Immature natural killer cell (primary cell): ENCODE data around the gene ITSN2. TPM values are rescaled to one million over a fixed set of nuclear protein-coding genes. Genes with fewer than 3 reads are reported as not detected.

Source experiments
- DNase-seq, 3 donors: peaks; one replicate each; pipeline ENCODE4 v3.0.0; 2022; ENCODE audit warnings: mixed read lengths in 1 of 3
- H3K27ac Mint-ChIP-seq, 6 donors: one replicate each; pipeline ENCODE4 v1.8.0; 2020; ENCODE audit warnings: mixed read lengths in 6 of 6, mild to moderate bottlenecking in 5 of 6, inconsistent platforms in 4 of 6, moderate library complexity in 3 of 6
- H3K27me3 Mint-ChIP-seq, 3 donors: one replicate each; pipeline ENCODE4 v1.8.0; 2020 to 2021; ENCODE audit warnings: low read depth in 3 of 3, mild to moderate bottlenecking in 3 of 3, mixed read lengths in 3 of 3, moderate library complexity in 3 of 3, inconsistent platforms in 1 of 3
- H3K36me3 Mint-ChIP-seq, 3 donors: one replicate each; pipeline ENCODE4 v1.8.0; 2020; ENCODE audit warnings: mixed read lengths in 3 of 3, inconsistent platforms in 2 of 3, mild to moderate bottlenecking in 2 of 3
- H3K4me1 Mint-ChIP-seq, 2 donors: one replicate each; pipeline ENCODE4 v1.8.0; 2020; ENCODE audit warnings: inconsistent platforms in 2 of 2, mild to moderate bottlenecking in 2 of 2, mixed read lengths in 2 of 2, moderate library complexity in 1 of 2
- H3K4me3 Mint-ChIP-seq, 5 donors: one replicate each; pipeline ENCODE4 v1.8.0; 2020; ENCODE audit warnings: mild to moderate bottlenecking in 5 of 5, mixed read lengths in 5 of 5, inconsistent platforms in 3 of 5, moderate library complexity in 3 of 5
- H3K9me3 Mint-ChIP-seq, 6 donors: one replicate each; pipeline ENCODE4 v1.8.0; 2020; ENCODE audit warnings: mild to moderate bottlenecking in 6 of 6, mixed read lengths in 6 of 6, inconsistent platforms in 4 of 6, moderate library complexity in 3 of 6
- polyA plus RNA-seq, 3 donors: library from polyadenylated mRNA; unstranded; fragments of 300-500 nt; fragmentation: Illumina TruSeq; gene quantifications; one replicate each; pipeline ENCODE4 v1.2.3, GENCODE V29; 2021

The ITSN2 gene
- polyA plus RNA-seq, 3 donors from 2014 or later: 33.7 to 83.8 (median 35.6) TPM

GRCh38 chr2:24354957-24355356 is 5.4 kb downstream of the ITSN2 start:
- H3K9me3 Mint-ChIP-seq: no peaks in the 10 kb centered on the region
- H3K36me3 Mint-ChIP-seq: no peaks in the 10 kb centered on the region
- no peak for DNase-seq
- H3K4me1 Mint-ChIP-seq: peaks cover 72 to 86% of the 10 kb centered on the region in 2 donors
- peak overlapping the region; percentile 25 to 56 (median 41) for H3K4me3 Mint-ChIP-seq
- H3K27ac Mint-ChIP-seq: peak overlapping the region; percentile 15 to 81 (median 60)
- peaks cover 6 to 9% (median 9%) of the 10 kb centered on the region in 3 donors for H3K27me3 Mint-ChIP-seq

- H3K36me3 Mint-ChIP-seq: no peaks in the 10 kb centered on the region
- no peak for DNase-seq
- peak overlapping the region in 3 of 5 donors; percentile 0 to 18 (median 3) for H3K4me3 Mint-ChIP-seq
- peaks cover 3 to 5% (median 5%) of the 10 kb centered on the region in 3 donors for H3K27me3 Mint-ChIP-seq
- H3K4me1 Mint-ChIP-seq: peaks cover 78 to 89% of the 10 kb centered on the region in 2 donors
- no peaks in the 10 kb centered on the region for H3K9me3 Mint-ChIP-seq
- H3K27ac Mint-ChIP-seq: peak overlapping the region in 5 of 6 donors; percentile 32 to 70 (median 52)
Measured at GRCh38 chr2:24354395-24354794, 5.9 kb downstream of the ITSN2 start.

GRCh38 chr2:24353973-24354372 is 6.4 kb downstream of the ITSN2 start:
- peak overlapping the region in 4 of 6 donors; percentile 32 to 70 (median 48) for H3K27ac Mint-ChIP-seq

GRCh38 chr2:24353364-24353763 is 7.0 kb downstream of the ITSN2 start:
- H3K4me3 Mint-ChIP-seq: no peak overlapping the region
- H3K9me3 Mint-ChIP-seq: no peaks in the 10 kb centered on the region

More at GRCh38 chr2:24353973-24354372, 6.4 kb downstream of the ITSN2 start:
- H3K27me3 Mint-ChIP-seq: peaks cover 3 to 5% (median 5%) of the 10 kb centered on the region in 3 donors
- H3K4me3 Mint-ChIP-seq: peak overlapping the region in 1 of 5 donors; percentile 0
- H3K4me1 Mint-ChIP-seq: peaks cover 78 to 89% of the 10 kb centered on the region in 2 donors
- DNase-seq: no peak
- no peaks in the 10 kb centered on the region for H3K36me3 Mint-ChIP-seq
- H3K9me3 Mint-ChIP-seq: no peaks in the 10 kb centered on the region

GRCh38 chr2:24352664-24353063 is 7.7 kb downstream of the ITSN2 start:
- no peak overlapping the region for H3K4me3 Mint-ChIP-seq
- peaks cover 3 to 5% (median 3%) of the 10 kb centered on the region in 3 donors for H3K27me3 Mint-ChIP-seq
- H3K9me3 Mint-ChIP-seq: no peaks in the 10 kb centered on the region
- H3K4me1 Mint-ChIP-seq: peaks cover 75 to 83% of the 10 kb centered on the region in 2 donors
- no peaks in the 10 kb centered on the region for H3K36me3 Mint-ChIP-seq
- no peak for DNase-seq
- peak overlapping the region in 1 of 6 donors; percentile 46 for H3K27ac Mint-ChIP-seq

More at GRCh38 chr2:24353364-24353763, 7.0 kb downstream of the ITSN2 start:
- Mint-ChIP-seq H3K4me1 (peaks cover 79 to 89% of the 10 kb centered on the region in 2 donors), H3K27ac (peak overlapping the region in 1 of 6 donors; percentile 33), H3K27me3 (peaks cover 3 to 5% (median 3%) of the 10 kb centered on the region in 3 donors), H3K36me3 (no peaks in the 10 kb centered on the region)
- DNase-seq: no peak

- Mint-ChIP-seq H3K27me3 (peaks cover under 1 to 5% (median under 1%) of the 10 kb centered on the region in 3 donors), H3K9me3 (no peaks in the 10 kb centered on the region), H3K36me3 (no peaks in the 10 kb centered on the region), H3K4me3 (no peak overlapping the region), H3K4me1 (peaks cover 75 to 76% of the 10 kb centered on the region in 2 donors), H3K27ac (peak overlapping the region in 1 of 6 donors; percentile 1)
- DNase-seq: no peak
Measured at GRCh38 chr2:24351981-24352380, 8.4 kb downstream of the ITSN2 start.

- Mint-ChIP-seq H3K9me3 (no peaks in the 10 kb centered on the region), H3K4me1 (peaks cover 74 to 75% of the 10 kb centered on the region in 2 donors), H3K36me3 (no peaks in the 10 kb centered on the region), H3K27ac (peak overlapping the region in 3 of 6 donors; percentile 1 to 79 (median 20)), H3K27me3 (peaks cover 0 to 5% (median 0%) of the 10 kb centered on the region in 3 donors), H3K4me3 (peak overlapping the region in 4 of 5 donors; percentile 10 to 55 (median 36))
- no peak for DNase-seq
Measured at GRCh38 chr2:24351627-24351938, 8.8 kb downstream of the ITSN2 start.

GRCh38 chr2:24350826-24351626 is 9.3 kb downstream of the ITSN2 start:
- H3K27me3 Mint-ChIP-seq: peaks cover 0 to 5% (median 0%) of the 10 kb centered on the region in 3 donors
- H3K4me1 Mint-ChIP-seq: peaks cover 72 to 80% of the 10 kb centered on the region in 2 donors
- no peak for DNase-seq
- H3K9me3 Mint-ChIP-seq: no peaks in the 10 kb centered on the region
- H3K27ac Mint-ChIP-seq: peak overlapping the region in 5 of 6 donors; percentile 1 to 53 (median 30)
- H3K4me3 Mint-ChIP-seq: peak overlapping the region; percentile 1 to 55 (median 41)
- H3K36me3 Mint-ChIP-seq: no peaks in the 10 kb centered on the region

GRCh38 chr2:24349097-24349496 is 11.2 kb downstream of the ITSN2 start:
- H3K36me3 Mint-ChIP-seq: no peaks in the 10 kb centered on the region
- peak overlapping the region in 3 of 5 donors; percentile 19 to 51 (median 27) for H3K4me3 Mint-ChIP-seq
- no peak overlapping the region for H3K27ac Mint-ChIP-seq
- DNase-seq: no peak
- H3K4me1 Mint-ChIP-seq: peaks cover 71 to 83% of the 10 kb centered on the region in 2 donors
- no peaks in the 10 kb centered on the region for H3K9me3 Mint-ChIP-seq
- H3K27me3 Mint-ChIP-seq: peaks cover 0 to 5% (median 0%) of the 10 kb centered on the region in 3 donors

- Mint-ChIP-seq H3K9me3 (no peaks in the 10 kb centered on the region), H3K27me3 (no peaks in the 10 kb centered on the region), H3K27ac (no peak overlapping the region), H3K36me3 (no peaks in the 10 kb centered on the region), H3K4me1 (peaks cover 76 to 84% of the 10 kb centered on the region in 2 donors), H3K4me3 (no peak overlapping the region)
- DNase-seq: no peak
Measured at GRCh38 chr2:24345937-24346336, 14.4 kb downstream of the ITSN2 start.

- peak overlapping the region in 3 of 5 donors; percentile 3 to 26 (median 15) for H3K4me3 Mint-ChIP-seq
- H3K4me1 Mint-ChIP-seq: peaks cover 77 to 84% of the 10 kb centered on the region in 2 donors
- no peaks in the 10 kb centered on the region for H3K36me3 Mint-ChIP-seq
- DNase-seq: no peak
- H3K9me3 Mint-ChIP-seq: no peaks in the 10 kb centered on the region
- peak overlapping the region; percentile 6 to 32 (median 20) for H3K27ac Mint-ChIP-seq
- H3K27me3 Mint-ChIP-seq: peaks cover 0 to 2% (median 0%) of the 10 kb centered on the region in 3 donors
Measured at GRCh38 chr2:24343225-24343882, 17.0 kb downstream of the ITSN2 start.

- Mint-ChIP-seq H3K4me3 (peak overlapping the region in 1 of 5 donors; percentile 4), H3K27ac (peak overlapping the region in 5 of 6 donors; percentile 4 to 68 (median 27)), H3K9me3 (no peaks in the 10 kb centered on the region), H3K4me1 (peaks cover 83 to 93% of the 10 kb centered on the region in 2 donors), H3K36me3 (no peaks in the 10 kb centered on the region), H3K27me3 (peaks cover 0 to 2% (median 0%) of the 10 kb centered on the region in 3 donors)
- DNase-seq: no peak
Measured at GRCh38 chr2:24342110-24342910, 18.0 kb downstream of the ITSN2 start.

GRCh38 chr2:24339856-24340262 is 20.5 kb downstream of the ITSN2 start:
- no peaks in the 10 kb centered on the region for H3K9me3 Mint-ChIP-seq
- no peak overlapping the region for H3K4me3 Mint-ChIP-seq
- peak overlapping the region in 1 of 6 donors; percentile 9 for H3K27ac Mint-ChIP-seq
- peaks cover 78 to 88% of the 10 kb centered on the region in 2 donors for H3K4me1 Mint-ChIP-seq
- no peaks in the 10 kb centered on the region for H3K36me3 Mint-ChIP-seq
- no peak for DNase-seq
- peaks cover 0 to 2% (median 0%) of the 10 kb centered on the region in 3 donors for H3K27me3 Mint-ChIP-seq
